HG03460 (cell line): Measurements from ENCODE around the gene RIMBP2.

Experiments
- ATAC-seq: cut with Tn5 transposase; IDR thresholded peaks from one replicate; pipeline ENCODE4 v1.9.1; 2021; ENCODE audit not compliant: unreplicated experiment

Gene RIMBP2

GRCh38 chr12:130639476-130640424 lies 76.3 kb downstream of the RIMBP2 start:
- no peak for ATAC-seq

- no peak for ATAC-seq
These were observed 79.7 kb downstream of the RIMBP2 start for GRCh38 chr12:130636370-130636769.

GRCh38 chr12:130634866-130635265 lies 81.2 kb downstream of the RIMBP2 start:
- no peak for ATAC-seq

- no peak for ATAC-seq
These were observed 82.3 kb downstream of the RIMBP2 start for GRCh38 chr12:130633771-130634170.

DNA sequence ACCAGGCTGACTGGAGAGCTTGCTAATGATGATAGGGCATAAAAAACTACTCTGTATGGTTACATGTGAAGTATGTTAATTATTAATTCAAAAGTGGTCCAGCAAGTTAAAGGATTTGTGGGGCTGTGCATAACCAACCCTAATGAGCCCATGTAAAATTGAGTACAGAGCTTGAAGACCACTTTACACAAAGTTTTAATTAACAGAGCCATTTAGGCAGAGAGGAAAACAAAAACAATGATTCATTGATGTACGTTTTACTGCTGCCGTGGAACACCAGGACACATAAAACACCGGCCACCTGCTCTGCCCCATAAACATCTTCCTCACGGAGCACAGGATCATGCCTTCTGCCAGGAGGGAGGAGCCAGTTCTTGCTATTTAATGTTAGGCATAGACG lies 83.5 kb downstream of the RIMBP2 start:
- ATAC-seq: no peak

DNA sequence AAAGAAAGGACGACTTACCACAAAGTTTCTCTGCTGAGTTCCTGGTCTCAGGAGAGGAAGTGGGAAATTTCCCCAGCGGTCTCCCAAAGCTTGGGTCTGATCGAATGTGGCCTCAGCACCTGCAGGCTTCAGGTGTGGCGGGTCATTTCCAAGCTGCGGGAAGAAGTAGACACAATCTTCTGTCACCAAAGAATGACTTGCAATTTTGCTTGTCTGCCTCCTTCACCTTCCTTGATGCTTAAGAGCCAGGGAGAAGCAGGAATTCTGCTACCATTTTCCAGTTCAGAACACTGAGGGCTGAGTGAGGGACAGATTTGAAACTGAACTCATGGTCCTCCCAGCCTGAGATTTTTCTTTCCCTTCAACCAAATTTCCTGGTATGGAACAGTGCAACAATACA lies 87.8 kb downstream of the RIMBP2 start:
- ATAC-seq: no peak

DNA sequence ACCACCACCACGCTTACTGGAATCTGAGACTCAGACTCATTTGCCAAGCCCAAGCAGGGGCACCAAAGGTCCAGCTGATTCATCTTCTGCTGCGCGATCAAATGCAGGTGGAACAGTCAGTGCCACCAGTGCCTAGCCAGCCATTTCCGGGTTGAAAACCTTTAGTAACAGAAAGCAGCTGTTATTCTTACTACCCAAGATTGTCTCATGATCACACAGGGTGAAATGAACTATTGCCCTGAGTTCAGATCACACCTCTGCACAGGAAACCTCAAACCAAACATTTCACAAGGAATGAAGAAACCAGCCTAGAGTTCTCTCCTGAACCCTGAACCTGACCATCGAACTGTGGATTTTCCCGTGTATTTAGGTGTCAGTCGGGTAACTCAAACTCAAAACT lies 88.9 kb downstream of the RIMBP2 start:
- no peak for ATAC-seq

- no peak for ATAC-seq
These were observed 89.5 kb downstream of the RIMBP2 start for GRCh38 chr12:130626601-130627000.

DNA sequence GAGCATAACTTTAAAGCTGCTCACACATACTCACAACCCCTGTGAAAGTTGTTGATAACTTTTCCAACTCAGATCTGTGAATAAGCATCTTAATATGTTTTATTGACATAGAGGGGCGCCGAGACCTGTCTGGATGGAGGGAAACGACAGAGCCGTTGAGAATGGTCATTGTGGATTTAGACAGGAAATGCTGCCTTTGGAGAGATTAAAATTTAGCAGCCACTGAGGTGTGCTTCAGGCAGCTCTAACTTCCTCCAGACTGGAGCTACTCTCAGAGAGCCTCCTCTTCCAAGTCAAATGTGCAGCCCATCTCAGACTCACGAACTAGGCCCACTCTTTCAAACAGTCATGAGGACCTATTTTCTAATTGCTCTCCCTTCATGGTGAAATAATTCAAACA lies 90.9 kb downstream of the RIMBP2 start:
- no peak for ATAC-seq

DNA sequence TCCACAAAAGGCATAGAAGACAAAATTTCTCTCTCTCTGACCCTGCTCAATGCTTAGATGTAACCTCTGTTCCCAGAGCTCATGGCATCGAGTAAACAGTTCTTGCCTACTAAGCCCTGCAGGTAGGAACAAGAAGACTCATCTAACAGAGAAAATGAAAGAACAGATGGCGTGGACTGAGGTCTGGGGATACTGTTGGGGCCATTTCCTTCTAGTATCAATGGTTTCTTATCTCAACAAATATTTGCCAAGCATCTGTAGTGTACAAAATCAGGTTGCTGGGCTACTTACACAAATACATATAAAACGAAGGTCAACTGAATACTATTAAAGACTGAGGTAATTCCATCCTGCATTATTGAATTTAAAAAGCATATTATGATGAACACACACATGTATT lies 93.3 kb downstream of the RIMBP2 start:
- ATAC-seq: no peak

DNA sequence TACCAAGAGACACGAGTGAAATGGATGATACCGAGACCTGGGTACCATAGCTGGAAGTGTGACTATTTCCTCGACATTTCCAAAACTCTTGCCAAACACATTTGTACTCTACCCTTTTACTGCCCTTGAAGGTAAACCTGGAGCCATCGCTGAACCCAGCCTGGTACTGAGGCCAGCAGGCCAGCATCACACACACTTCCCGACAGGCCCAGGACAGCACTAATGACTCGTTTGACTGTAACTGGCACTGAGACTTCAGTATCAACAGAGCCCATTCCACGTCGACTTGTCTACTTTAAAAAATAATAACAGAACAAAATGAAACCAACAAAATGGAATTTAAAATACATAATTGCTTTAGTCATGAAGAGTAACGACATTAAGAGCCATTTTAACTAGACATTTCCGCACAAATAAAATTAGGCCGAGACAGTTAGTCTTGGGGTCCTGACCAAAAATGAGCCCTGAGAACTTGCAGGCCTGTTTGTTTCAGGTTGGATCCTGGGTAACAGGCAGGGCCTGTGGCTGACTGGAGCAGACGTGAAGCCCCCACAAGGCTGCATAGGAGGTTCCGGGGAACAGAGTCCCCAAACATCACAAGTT lies 94.3 kb downstream of the RIMBP2 start:
- no peak for ATAC-seq

DNA sequence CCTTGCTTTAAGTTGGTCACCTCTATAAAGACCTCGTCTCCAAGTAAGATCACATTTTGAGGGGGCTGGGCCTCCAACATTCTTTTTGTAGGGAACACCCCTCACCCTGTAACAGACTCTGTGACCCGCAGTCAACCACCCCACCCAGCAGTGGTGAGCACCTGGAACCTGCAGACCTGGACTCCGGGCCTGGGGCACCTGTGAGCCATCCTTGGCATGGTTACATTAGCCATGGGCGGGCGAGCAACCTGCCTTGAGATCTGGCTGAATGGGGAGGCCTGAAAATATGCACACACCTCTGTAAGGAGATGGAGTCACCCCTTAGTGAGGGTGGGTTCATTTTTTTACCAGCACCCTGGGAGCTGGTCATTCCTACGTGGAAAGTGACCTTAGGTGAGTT lies 95.3 kb downstream of the RIMBP2 start:
- ATAC-seq: no peak

- ATAC-seq: no peak
These were observed 95.8 kb downstream of the RIMBP2 start for GRCh38 chr12:130620281-130620680.

DNA sequence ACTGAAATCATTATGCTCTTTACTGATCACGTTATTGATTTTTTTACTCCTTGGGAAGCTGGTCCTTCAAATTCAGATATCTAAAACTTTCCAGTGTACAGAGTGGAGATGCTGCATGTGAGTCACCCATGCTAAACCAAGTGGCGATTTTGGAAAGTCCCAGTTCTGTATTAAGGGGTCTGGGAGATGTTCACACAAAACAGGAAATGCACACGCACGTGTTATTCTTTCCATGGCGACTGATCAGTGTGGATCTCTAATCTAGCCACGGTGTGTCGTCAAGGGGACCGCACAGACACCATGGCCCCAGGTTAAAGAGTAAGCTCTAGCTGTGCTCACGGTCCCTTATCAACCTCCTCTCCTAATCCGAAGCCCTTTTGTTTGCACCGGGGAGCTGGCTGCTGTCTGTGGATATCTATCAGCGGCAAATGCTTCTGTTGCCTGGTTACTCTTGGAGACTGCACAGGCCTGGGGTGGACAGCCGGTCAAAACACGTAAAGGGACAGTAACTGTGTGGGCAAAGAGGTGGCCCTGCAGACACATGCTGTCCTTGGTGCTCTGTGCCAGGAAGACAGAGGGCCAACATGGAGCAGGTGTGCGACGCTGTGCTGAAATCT lies 96.6 kb downstream of the RIMBP2 start:
- ATAC-seq: no peak

DNA sequence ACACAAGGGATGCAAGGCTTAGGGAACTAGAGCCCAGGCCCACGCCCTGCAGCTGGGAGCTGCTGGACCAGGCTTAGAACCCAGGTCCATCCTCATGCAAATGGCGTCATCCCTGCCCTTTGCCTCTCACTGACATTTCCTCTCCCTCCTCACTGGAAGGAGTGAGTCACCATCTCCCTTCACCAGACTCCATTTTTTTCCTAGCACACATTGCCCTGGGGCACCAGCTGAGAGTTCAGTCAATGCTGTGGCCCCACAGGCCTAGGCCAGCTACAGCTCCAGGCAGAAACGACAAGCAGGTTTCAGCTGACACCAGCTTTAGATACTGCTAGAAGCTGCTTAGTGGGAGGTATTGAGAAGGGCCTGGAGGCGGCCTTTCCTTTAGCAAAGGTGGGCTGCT lies 98.9 kb downstream of the RIMBP2 start:
- ATAC-seq: no peak

DNA sequence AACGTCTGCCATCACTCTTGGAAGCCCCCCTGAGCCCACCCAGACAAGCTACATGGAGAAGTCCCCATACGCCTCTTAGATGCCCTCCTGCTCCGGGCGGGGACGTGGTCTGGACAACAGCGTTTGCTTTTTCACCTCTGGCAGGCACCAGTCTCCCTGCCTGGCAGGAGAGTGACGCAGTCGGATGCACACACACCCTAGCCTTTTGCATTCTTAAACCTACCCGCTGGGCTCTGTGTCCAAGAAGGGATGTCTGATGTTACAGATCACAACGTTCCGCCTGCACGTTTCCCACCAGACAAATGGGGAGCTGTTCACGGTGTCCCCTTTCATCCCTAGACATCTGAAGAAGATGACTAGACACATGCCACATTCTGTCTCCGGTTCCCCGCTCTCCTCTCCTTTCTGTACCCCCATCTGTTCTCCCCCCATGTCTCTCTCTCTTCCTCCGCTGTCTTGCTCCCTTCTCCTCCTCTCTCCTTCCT lies 100.2 kb downstream of the RIMBP2 start:
- ATAC-seq: no peak

GRCh38 chr12:130614530-130614905 lies 101.6 kb downstream of the RIMBP2 start:
- no peak for ATAC-seq

GRCh38 chr12:130613831-130614529 lies 102.1 kb downstream of the RIMBP2 start:
- no peak for ATAC-seq

- no peak for ATAC-seq
These were observed 103.0 kb downstream of the RIMBP2 start for GRCh38 chr12:130613131-130613530.

DNA sequence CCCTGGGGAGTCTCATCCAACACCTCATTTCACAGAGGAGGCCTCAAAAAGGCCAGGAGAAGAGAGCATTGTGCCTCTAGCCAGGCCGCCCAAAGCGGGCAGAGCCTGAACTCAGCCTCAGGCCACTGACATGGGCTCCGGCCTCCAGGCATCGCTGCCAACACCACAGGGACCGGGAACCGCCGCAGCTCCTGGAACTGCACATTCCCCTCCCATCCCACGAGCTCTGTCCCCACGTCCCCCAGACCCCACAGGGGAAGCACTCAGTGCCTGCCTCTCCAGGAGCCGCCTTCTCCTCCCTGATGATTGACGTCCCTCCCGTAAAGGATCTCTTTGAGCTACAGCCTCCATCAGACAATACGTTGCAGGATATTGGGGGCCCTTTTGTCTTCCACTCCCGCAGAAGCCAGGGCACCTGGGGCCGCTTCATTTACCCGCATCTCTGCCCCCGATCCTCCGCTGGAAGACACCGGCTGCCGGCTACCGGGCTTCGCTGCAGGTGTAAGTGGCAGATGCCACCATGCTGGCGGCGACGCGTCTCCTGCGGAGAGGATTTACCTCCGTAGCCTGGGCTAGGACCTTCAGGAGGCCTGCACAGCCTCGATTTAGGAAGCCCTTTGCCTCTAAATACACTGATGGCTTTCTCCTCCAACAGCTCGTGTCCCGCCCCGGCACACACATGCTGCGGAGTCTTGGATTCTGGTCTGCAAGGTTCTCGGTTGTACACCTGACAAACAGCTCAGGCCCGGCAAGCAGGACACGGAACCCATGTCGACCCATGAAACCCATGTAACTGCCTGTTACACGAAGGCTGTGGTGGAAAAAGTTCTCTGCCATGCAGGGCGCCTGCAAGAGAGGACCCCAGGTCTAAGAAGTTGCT lies 104.8 kb downstream of the RIMBP2 start:
- ATAC-seq: no peak
